Karpas-422 (cell line): ENCODE results near the gene B9D1. TPM values are rescaled to one million over a fixed set of nuclear protein-coding genes. Genes with fewer than 3 reads are reported as not detected.

Experiments
- DNase-seq: peaks from one replicate; pipeline ENCODE4 v3.0.0-alpha.2; 2015
- H2AFZ ChIP-seq: fragments of 200-600 bp; sonication (generic); 2 replicates; pipeline ENCODE4 v1.6.1; 2014; ENCODE audit warnings: antibody characterized with exemption, low read length, mixed read lengths
- H3K27ac ChIP-seq: fragments of 200-600 bp; sonication (generic); 2 replicates; pipeline ENCODE4 v1.5.1; 2014; ENCODE audit warnings: mild to moderate bottlenecking, low read length, moderate library complexity
- H3K27me3 ChIP-seq: fragments of 200-600 bp; sonication (generic); 2 replicates; pipeline ENCODE4 v1.6.1; 2014; ENCODE audit warnings: low read length, mixed read lengths
- H3K36me3 ChIP-seq: fragments of 200-600 bp; sonication (generic); 2 replicates; pipeline ENCODE4 v1.6.1; 2014; ENCODE audit warnings: low read length, mixed read lengths; ENCODE audit not compliant: insufficient read depth
- H3K4me1 ChIP-seq: fragments of 200-600 bp; sonication (generic); 2 replicates; pipeline ENCODE4 v1.6.1; 2014; ENCODE audit warnings: mild to moderate bottlenecking, low read length, mixed read lengths
- H3K4me2 ChIP-seq: fragments of 200-600 bp; sonication (generic); 2 replicates; pipeline ENCODE4 v1.6.1; 2014; ENCODE audit warnings: low read length, low read depth, mild to moderate bottlenecking; ENCODE audit not compliant: poor library complexity, severe bottlenecking
- H3K4me3 ChIP-seq: fragments of 200-600 bp; sonication (generic); 2 replicates; pipeline ENCODE4 v1.5.1; 2014; ENCODE audit warnings: mild to moderate bottlenecking, antibody characterized with exemption, low read length, mixed read lengths
- H3K79me2 ChIP-seq: fragments of 200-600 bp; sonication (generic); 2 replicates; pipeline ENCODE4 v1.6.1; 2014; ENCODE audit warnings: mild to moderate bottlenecking, low read length, mixed read lengths
- H3K9ac ChIP-seq: fragments of 200-600 bp; sonication (generic); 2 replicates; pipeline ENCODE4 v1.6.0; 2014; ENCODE audit warnings: low read length
- H3K9me2 ChIP-seq: fragments of 200-600 bp; sonication (generic), shearing (Covaris generic); replicated peaks from 2 replicates; pipeline ENCODE4 v1.6.0; 2014; ENCODE audit warnings: mild to moderate bottlenecking, low read length, moderate library complexity; ENCODE audit not compliant: insufficient read depth
- H3K9me3 ChIP-seq: fragments of 300-700, 200-600 bp; sonication (generic); 2 replicates; pipeline ENCODE4 v1.6.1; 2014; ENCODE audit warnings: low read length, mixed read lengths
- H4K20me1 ChIP-seq: fragments of 200-600 bp; sonication (generic); 2 replicates; pipeline ENCODE4 v1.6.1; 2014; ENCODE audit warnings: mild to moderate bottlenecking, antibody characterized with exemption, low read length, low read depth; ENCODE audit not compliant: insufficient read depth
- total RNA-seq: library from RNA; depleted of rRNA; stranded (reverse); fragments of >200 nt; shearing (Covaris generic); gene quantifications from 2 replicates; pipeline ENCODE4 v1.2.3, GENCODE V29; 2014; ENCODE audit warnings: low replicate concordance; rRNA removed

Gene B9D1
- 22.1 and 29.1 TPM in 2 replicates for total RNA-seq

GRCh38 chr17:19362277-19363113 is at the start of gene B9D1:
TSS of gene B9D1 (minus strand) at chr17:19362723. CDS start at chr17:19362569, 154 bp downstream.
- Histone ChIP-seq H3K27ac (no peak within 1 kb of the TSS), H3K36me3 (no peaks in the 10 kb centered on the region), H4K20me1 (no peaks in the 10 kb centered on the region), H3K27me3 (no peaks in the 10 kb centered on the region), H3K79me2 (no peaks in the 10 kb centered on the region), H3K9me2 (no peaks in the 10 kb centered on the region), H3K9me3 (no peaks in the 10 kb centered on the region), H3K4me1 (peaks cover 18% of the 10 kb centered on the region), H3K4me2 (peak within 1 kb of the TSS; percentile 88), H2AFZ (peak within 1 kb of the TSS; percentile 98), H3K4me3 (peak within 1 kb of the TSS; percentile 82), H3K9ac (peak within 1 kb of the TSS; percentile 75)
- peak; percentile 96 for DNase-seq

DNA sequence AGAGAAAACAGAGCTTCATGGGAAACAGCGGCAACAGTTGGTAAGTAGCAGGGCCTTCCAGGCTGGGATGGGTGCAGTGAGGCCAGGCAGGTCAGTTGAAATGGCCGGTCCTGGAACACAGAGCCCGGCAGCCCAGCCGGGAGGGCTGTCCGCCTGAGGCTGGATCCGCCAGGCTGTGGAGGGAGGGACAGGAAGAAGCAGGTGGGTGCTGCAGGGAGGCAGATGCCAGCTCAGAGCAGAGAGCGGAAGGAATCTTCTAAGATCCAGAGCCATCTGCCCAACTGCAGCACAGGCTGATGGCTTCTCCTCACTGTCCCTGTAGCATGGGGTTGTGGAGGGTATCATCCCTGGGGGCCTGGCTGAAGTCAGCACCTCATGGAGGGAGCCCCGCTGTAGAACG is 49.1 kb upstream of the B9D1 start:
- Histone ChIP-seq H3K36me3 (no peaks in the 10 kb centered on the region), H3K79me2 (no peaks in the 10 kb centered on the region), H3K27ac (no peak overlapping the region), H4K20me1 (no peaks in the 10 kb centered on the region), H3K9me3 (no peaks in the 10 kb centered on the region), H3K4me2 (no peak overlapping the region), H2AFZ (no peak overlapping the region), H3K4me1 (no peaks in the 10 kb centered on the region), H3K9ac (no peak overlapping the region), H3K27me3 (no peaks in the 10 kb centered on the region), H3K4me3 (no peak overlapping the region), H3K9me2 (no peaks in the 10 kb centered on the region)
- DNase-seq: no peak

- Histone ChIP-seq H2AFZ (no peak within 1 kb of the TSS), H3K4me2 (no peak within 1 kb of the TSS), H3K9me3 (no peaks in the 10 kb centered on the region), H3K9me2 (no peaks in the 10 kb centered on the region), H3K4me3 (no peak within 1 kb of the TSS), H3K36me3 (no peaks in the 10 kb centered on the region), H3K27ac (no peak within 1 kb of the TSS), H4K20me1 (no peaks in the 10 kb centered on the region), H3K79me2 (no peaks in the 10 kb centered on the region), H3K27me3 (no peaks in the 10 kb centered on the region), H3K9ac (no peak within 1 kb of the TSS), H3K4me1 (no peaks in the 10 kb centered on the region)
- DNase-seq: no peak
Observed at GRCh38 chr17:19410875-19411620, 48.5 kb upstream of the B9D1 start, which contains the start of gene RNF112. TSS of gene RNF112 (plus strand) at chr17:19411232. CDS start at chr17:19411409, 177 bp downstream.

DNA sequence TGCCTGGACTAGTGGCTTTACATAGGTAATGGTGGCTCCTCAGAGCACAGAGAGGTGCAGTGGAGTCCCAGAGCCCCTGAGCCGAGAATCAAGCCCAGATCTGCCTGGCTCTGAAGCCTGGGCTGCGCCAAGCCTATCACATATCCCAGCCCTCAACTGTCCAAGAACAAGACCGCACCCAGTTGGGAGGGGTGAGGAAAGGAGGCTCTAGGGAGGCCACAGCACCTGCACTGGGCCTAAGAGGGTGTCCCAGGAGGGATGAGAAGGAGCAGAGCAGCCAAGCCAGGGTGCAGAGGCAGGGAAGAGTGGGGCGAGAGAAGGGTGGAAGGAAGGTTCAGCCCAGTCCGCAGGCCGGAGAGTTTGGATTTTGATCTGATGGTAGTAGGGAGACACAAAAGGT is 47.6 kb upstream of the B9D1 start:
- no peak for DNase-seq
- no peaks in the 10 kb centered on the region for H3K9me3 ChIP-seq
- no peaks in the 10 kb centered on the region for H3K4me1 ChIP-seq
- H2AFZ ChIP-seq: no peak overlapping the region
- H3K36me3 ChIP-seq: no peaks in the 10 kb centered on the region
- no peak overlapping the region for H3K4me2 ChIP-seq
- no peaks in the 10 kb centered on the region for H3K9me2 ChIP-seq
- no peak overlapping the region for H3K4me3 ChIP-seq
- no peaks in the 10 kb centered on the region for H3K27me3 ChIP-seq
- H3K79me2 ChIP-seq: no peaks in the 10 kb centered on the region
- no peak overlapping the region for H3K27ac ChIP-seq
- no peak overlapping the region for H3K9ac ChIP-seq
- no peaks in the 10 kb centered on the region for H4K20me1 ChIP-seq

GRCh38 chr17:19409509-19409908 is 47.0 kb upstream of the B9D1 start:
- Histone ChIP-seq H4K20me1 (no peaks in the 10 kb centered on the region), H3K4me1 (no peaks in the 10 kb centered on the region), H3K36me3 (no peaks in the 10 kb centered on the region), H2AFZ (no peak overlapping the region), H3K9me2 (no peaks in the 10 kb centered on the region), H3K4me3 (no peak overlapping the region), H3K27me3 (no peaks in the 10 kb centered on the region), H3K4me2 (no peak overlapping the region), H3K9me3 (no peaks in the 10 kb centered on the region), H3K9ac (no peak overlapping the region), H3K27ac (no peak overlapping the region), H3K79me2 (no peaks in the 10 kb centered on the region)
- no peak for DNase-seq

DNA sequence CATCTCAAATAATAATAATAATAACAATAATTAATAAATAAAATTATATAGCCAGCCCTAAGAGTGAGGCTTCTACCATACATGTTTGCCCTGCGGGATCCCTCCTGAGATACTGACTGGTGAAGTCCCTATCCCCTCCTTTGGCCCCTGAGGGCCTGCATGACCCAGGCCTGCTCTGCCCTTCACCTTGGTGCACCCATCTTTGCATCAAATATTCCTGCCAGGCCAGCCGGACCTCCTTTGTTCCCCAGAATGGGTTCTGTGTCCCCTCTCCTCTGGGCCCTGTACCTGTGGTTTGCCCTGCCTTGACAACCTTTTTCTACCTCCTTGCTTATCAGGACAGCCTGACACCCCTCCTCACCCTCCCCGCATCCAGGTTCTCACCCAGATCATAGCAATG is 46.5 kb upstream of the B9D1 start:
- Histone ChIP-seq H3K36me3 (no peaks in the 10 kb centered on the region), H3K9ac (no peak overlapping the region), H3K4me1 (no peaks in the 10 kb centered on the region), H3K9me3 (no peaks in the 10 kb centered on the region), H3K4me3 (no peak overlapping the region), H4K20me1 (no peaks in the 10 kb centered on the region), H3K79me2 (no peaks in the 10 kb centered on the region), H3K4me2 (no peak overlapping the region), H3K27ac (no peak overlapping the region), H3K9me2 (no peaks in the 10 kb centered on the region), H3K27me3 (no peaks in the 10 kb centered on the region), H2AFZ (no peak overlapping the region)
- no peak for DNase-seq

GRCh38 chr17:19408346-19408710 is 45.8 kb upstream of the B9D1 start:
- no peaks in the 10 kb centered on the region for H3K4me1 ChIP-seq
- no peak overlapping the region for H3K4me3 ChIP-seq
- no peak for DNase-seq
- no peak overlapping the region for H3K27ac ChIP-seq
- no peaks in the 10 kb centered on the region for H3K79me2 ChIP-seq
- no peak overlapping the region for H3K9ac ChIP-seq
- no peaks in the 10 kb centered on the region for H4K20me1 ChIP-seq
- H3K36me3 ChIP-seq: no peaks in the 10 kb centered on the region
- H3K9me3 ChIP-seq: no peaks in the 10 kb centered on the region
- no peaks in the 10 kb centered on the region for H3K9me2 ChIP-seq
- no peak overlapping the region for H3K4me2 ChIP-seq
- no peaks in the 10 kb centered on the region for H3K27me3 ChIP-seq
- no peak overlapping the region for H2AFZ ChIP-seq

DNA sequence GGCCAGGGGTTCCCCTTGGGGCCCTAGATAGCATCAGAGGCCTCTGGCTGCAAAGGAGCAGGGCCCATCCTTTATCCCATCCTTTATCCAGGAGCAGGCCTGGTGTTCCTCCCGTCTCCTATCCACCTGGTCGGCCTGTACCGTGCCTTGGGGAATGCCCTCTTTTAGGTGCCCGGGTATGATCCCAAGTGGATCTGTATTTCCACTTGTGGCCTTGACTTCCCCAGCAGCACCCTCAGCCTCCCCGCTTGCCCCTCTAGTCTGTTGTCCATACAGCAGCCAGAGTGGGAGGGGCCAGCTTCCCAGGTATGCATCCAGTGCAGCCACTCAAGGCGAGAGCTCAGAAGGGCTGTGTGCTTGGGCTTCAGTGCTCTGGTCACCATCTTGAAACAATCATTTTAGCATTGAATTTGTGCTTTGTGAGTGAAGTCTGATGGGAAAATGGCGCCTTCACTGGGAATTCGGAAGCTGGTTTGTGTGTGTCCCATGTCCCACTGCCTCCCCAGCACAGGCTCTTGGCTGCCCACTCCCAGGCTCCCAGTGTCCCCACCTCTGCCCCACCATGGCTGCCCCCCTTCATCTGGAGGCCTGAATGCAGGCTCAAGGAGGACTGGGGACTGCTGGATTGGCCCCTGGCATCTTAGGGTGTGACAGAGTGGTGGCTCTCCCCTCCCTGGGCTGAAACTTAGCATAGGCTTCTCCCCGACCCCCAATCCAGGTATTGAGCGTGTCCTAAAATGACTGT is 45.2 kb upstream of the B9D1 start:
- DNase-seq: no peak
- Histone ChIP-seq H4K20me1 (no peaks in the 10 kb centered on the region), H3K4me1 (no peaks in the 10 kb centered on the region), H3K9me2 (no peaks in the 10 kb centered on the region), H3K9me3 (no peaks in the 10 kb centered on the region), H3K36me3 (no peaks in the 10 kb centered on the region), H3K4me3 (no peak overlapping the region), H2AFZ (no peak overlapping the region), H3K27me3 (no peaks in the 10 kb centered on the region), H3K9ac (no peak overlapping the region), H3K4me2 (no peak overlapping the region), H3K27ac (no peak overlapping the region), H3K79me2 (no peaks in the 10 kb centered on the region)
